GM12873 (cell line): ENCODE measurements around the gene RAB13.

Experiments used
- TF ChIP-seq, protein P1 (sequence below): IDR thresholded peaks from 2 replicates; pipeline ENCODE4 v1.5.1; 2012; ENCODE audit warnings: low read depth, mild to moderate bottlenecking, moderate library complexity, low read length, control low read depth; ENCODE audit not compliant: insufficient read depth; ENCODE audit errors: missing control alignments

Gene RAB13

GRCh38 chr1:153985941-153986761 is at the start of gene RAB13:
Gene RAB13, minus strand, starts transcription at chr1:153986339. Its CDS starts 103 bp downstream, at chr1:153986236.
- TF ChIP-seq, protein P1, sequence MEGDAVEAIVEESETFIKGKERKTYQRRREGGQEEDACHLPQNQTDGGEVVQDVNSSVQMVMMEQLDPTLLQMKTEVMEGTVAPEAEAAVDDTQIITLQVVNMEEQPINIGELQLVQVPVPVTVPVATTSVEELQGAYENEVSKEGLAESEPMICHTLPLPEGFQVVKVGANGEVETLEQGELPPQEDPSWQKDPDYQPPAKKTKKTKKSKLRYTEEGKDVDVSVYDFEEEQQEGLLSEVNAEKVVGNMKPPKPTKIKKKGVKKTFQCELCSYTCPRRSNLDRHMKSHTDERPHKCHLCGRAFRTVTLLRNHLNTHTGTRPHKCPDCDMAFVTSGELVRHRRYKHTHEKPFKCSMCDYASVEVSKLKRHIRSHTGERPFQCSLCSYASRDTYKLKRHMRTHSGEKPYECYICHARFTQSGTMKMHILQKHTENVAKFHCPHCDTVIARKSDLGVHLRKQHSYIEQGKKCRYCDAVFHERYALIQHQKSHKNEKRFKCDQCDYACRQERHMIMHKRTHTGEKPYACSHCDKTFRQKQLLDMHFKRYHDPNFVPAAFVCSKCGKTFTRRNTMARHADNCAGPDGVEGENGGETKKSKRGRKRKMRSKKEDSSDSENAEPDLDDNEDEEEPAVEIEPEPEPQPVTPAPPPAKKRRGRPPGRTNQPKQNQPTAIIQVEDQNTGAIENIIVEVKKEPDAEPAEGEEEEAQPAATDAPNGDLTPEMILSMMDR: no peak

- TF ChIP-seq, protein P1: no peak
Measured at GRCh38 chr1:154019940-154020339, 33.8 kb upstream of the RAB13 start.

DNA sequence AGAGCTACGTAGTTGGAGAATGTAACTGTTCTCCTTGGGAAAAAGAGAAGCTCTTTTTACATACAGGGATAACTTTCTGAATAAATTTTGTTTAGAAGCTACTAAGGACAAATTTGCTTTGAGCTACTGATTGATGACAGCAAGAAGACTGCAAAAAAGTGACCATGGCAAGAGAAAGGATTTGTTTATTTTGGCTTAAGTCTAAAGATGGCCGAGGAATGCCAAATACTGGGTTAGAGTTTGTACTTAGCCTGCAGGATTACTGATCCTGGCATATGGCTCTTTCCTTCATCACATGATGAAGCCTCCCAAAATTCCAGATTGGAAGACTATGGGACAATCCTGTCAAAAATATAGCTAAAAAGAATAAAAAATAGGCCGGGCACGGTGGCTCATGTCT is 33.1 kb upstream of the RAB13 start:
- TF ChIP-seq, protein P1: no peak

GRCh38 chr1:154014154-154014907 is 28.2 kb upstream of the RAB13 start:
- TF ChIP-seq, protein P1: no peak

- TF ChIP-seq, protein P1: no peak
Measured at GRCh38 chr1:154012129-154012528, 26.0 kb upstream of the RAB13 start.

- TF ChIP-seq, protein P1: no peak
Measured at GRCh38 chr1:154006136-154006535, 20.0 kb upstream of the RAB13 start.

DNA sequence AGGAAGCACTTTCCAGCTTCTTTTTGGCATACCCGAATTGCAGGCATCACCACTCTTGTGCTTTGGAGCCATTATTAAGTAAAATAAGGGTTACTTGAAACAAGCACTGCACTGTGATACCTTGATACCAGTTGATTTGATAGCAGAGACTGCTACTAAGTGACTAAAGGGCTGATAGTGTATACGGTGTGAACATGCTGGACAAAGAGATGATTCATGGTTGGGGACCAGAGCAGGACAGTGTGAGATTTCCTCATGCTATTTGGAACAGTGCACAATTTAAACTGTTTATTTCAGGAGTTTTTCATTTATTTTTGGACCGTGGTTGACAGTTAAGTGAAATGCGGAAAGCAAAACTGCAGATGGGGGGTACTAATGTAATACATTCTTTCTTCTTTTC is 14.3 kb upstream of the RAB13 start:
- TF ChIP-seq, protein P1: no peak
